GM23338 (cell line): ENCODE measurements around the gene PCOLCE2. TPM values are rescaled to one million over a fixed set of nuclear protein-coding genes. Genes with fewer than 3 reads are reported as not detected.

Experiments used
- ATAC-seq: fragments of 200-7000 bp; cut with Tn5 transposase; 3 replicates; pipeline ENCODE4 v1.9.1; 2020
- DNase-seq: peaks from one replicate; pipeline ENCODE4 v3.0.0-alpha.2; 2015; ENCODE audit warnings: low spot score
- H2AFZ ChIP-seq: fragments of 200-600 bp; sonication (generic); 2 replicates; pipeline ENCODE4 v1.8.0; 2016; ENCODE audit warnings: antibody characterized with exemption, mild to moderate bottlenecking, moderate library complexity
- H3F3A ChIP-seq: fragments of 200-600 bp; sonication (generic); replicated peaks from 2 replicates; pipeline ENCODE4 v1.8.0; 2017; ENCODE audit warnings: antibody characterized with exemption, mixed run types, low read depth
- H3K27ac ChIP-seq: fragments of 200-600 bp; sonication (generic); 2 replicates; pipeline ENCODE4 v1.6.1; 2016; ENCODE audit warnings: low read depth
- H3K27me3 ChIP-seq: fragments of 200-600 bp; sonication (generic); 2 replicates; pipeline ENCODE4 v1.8.0; 2016; ENCODE audit warnings: mild to moderate bottlenecking, mixed run types, moderate library complexity; ENCODE audit not compliant: insufficient read depth
- H3K36me3 ChIP-seq: fragments of 200-600 bp; sonication (generic); 2 replicates; pipeline ENCODE4 v1.8.0; 2016; ENCODE audit warnings: mild to moderate bottlenecking; ENCODE audit not compliant: insufficient read depth
- H3K4me1 ChIP-seq: fragments of 200-600 bp; sonication (generic); 2 replicates; pipeline ENCODE4 v1.8.0; 2016; ENCODE audit warnings: mild to moderate bottlenecking, moderate library complexity; ENCODE audit not compliant: insufficient read depth
- H3K4me2 ChIP-seq: fragments of 200-600 bp; sonication (generic); 2 replicates; pipeline ENCODE4 v1.7.1; 2017; ENCODE audit warnings: mixed run types
- H3K4me3 ChIP-seq: fragments of 200-600 bp; sonication (generic); 2 replicates; pipeline ENCODE4 v1.6.1; 2016; ENCODE audit warnings: mixed run types
- H3K79me2 ChIP-seq: fragments of 200-600 bp; sonication (generic); replicated peaks from 2 replicates; pipeline ENCODE4 v1.8.0; 2017; ENCODE audit warnings: mild to moderate bottlenecking; ENCODE audit not compliant: insufficient read depth
- H3K9me2 ChIP-seq: fragments of 200-600 bp; sonication (generic); 2 replicates; pipeline ENCODE4 v1.8.0; 2017; ENCODE audit not compliant: insufficient read depth
- H4K20me1 ChIP-seq: fragments of 200-600 bp; sonication (generic); replicated peaks from 2 replicates; pipeline ENCODE4 v1.8.0; 2017; ENCODE audit warnings: mild to moderate bottlenecking; ENCODE audit not compliant: insufficient read depth
- H3K27ac Mint-ChIP-seq: 2 replicates; pipeline ENCODE4 v1.8.0; 2020; ENCODE audit warnings: inconsistent platforms, mild to moderate bottlenecking, moderate library complexity, mixed read lengths
- H3K27me3 Mint-ChIP-seq: 3 replicates; pipeline ENCODE4 v1.8.0; 2022; ENCODE audit warnings: low read depth, mild to moderate bottlenecking, moderate library complexity, mixed read lengths, inconsistent platforms; ENCODE audit not compliant: insufficient read depth, poor library complexity
- H3K36me3 Mint-ChIP-seq: 3 replicates; pipeline ENCODE4 v1.8.0; 2021; ENCODE audit warnings: low read depth, mild to moderate bottlenecking, inconsistent platforms, moderate library complexity, mixed read lengths
- H3K4me1 Mint-ChIP-seq: 3 replicates; pipeline ENCODE4 v1.8.0; 2020; ENCODE audit warnings: mild to moderate bottlenecking, inconsistent platforms, mixed read lengths
- H3K4me3 Mint-ChIP-seq: 3 replicates; pipeline ENCODE4 v1.8.0; 2021; ENCODE audit warnings: moderate library complexity, mild to moderate bottlenecking, inconsistent platforms, mixed read lengths
- H3K9me3 Mint-ChIP-seq: 3 replicates; pipeline ENCODE4 v1.8.0; 2020; ENCODE audit warnings: moderate library complexity, mild to moderate bottlenecking, inconsistent platforms, mixed read lengths
- CTCF ChIP-seq, 2 experiments: fragments of 200-600 bp in 1 of 2; sonication (generic) in 1 of 2; conservative IDR thresholded peaks; 2 replicates each; pipeline versions ENCODE4 v1.5.1 to v1.6.1; 2016 to 2017; ENCODE audit warnings: antibody characterized with exemption in 2 of 2, low read depth in 2 of 2, mild to moderate bottlenecking in 2 of 2, moderate library complexity in 1 of 2
- STAT1 ChIP-seq: IDR thresholded peaks from one replicate; pipeline ENCODE4 v1.6.1; 2016; ENCODE audit warnings: antibody characterized with exemption; ENCODE audit not compliant: unreplicated experiment
- polyA plus RNA-seq: library from polyadenylated mRNA; unstranded; fragments of >200 nt; fragmentation: Nextera tagmentation; extraction: Ambion mirVana; gene quantifications from 2 replicates; pipeline ENCODE4 v1.2.1, GENCODE V29; 2016
- total RNA-seq: library from RNA; depleted of rRNA; stranded (reverse); fragments of >200 nt; shearing (Covaris generic); gene quantifications from 2 replicates; pipeline ENCODE4 v1.2.3, GENCODE V29; 2014
- TF ChIP-seq, protein P1 (sequence below): fragments of 250-450 bp; sonication (Bioruptor Pico); IDR thresholded peaks from 2 replicates; pipeline ENCODE4 v1.5.0; 2020; ENCODE audit warnings: mild to moderate bottlenecking, moderate library complexity

PCOLCE2 gene
- total and polyA plus RNA-seq, 2 experiments from 2014 or later = 17.7 to 22.6 TPM

GRCh38 chr3:142857056-142857455, 31.8 kb downstream of the PCOLCE2 start:
- no peaks in the 10 kb centered on the region for H3K9me2 ChIP-seq
- peaks cover 62% of the 10 kb centered on the region for H3K4me1 Mint-ChIP-seq
- no peak overlapping the region for H3K4me3 Mint-ChIP-seq

More at GRCh38 chr3:142857056-142857455, 31.8 kb downstream of the PCOLCE2 start:
- Histone ChIP-seq H3F3A (peaks cover 4% of the 10 kb centered on the region; the same call in 1 of the 2 replicates), H3K36me3 (0 out of 2 replicates have a peak, but pooled peaks cover 4% of the 10 kb centered on the region), H3K27me3 (no peaks in the 10 kb centered on the region), H3K27ac (no peak overlapping the region), H3K4me2 (no peak overlapping the region), H3K4me1 (peaks cover 30% of the 10 kb centered on the region), H4K20me1 (no peaks in the 10 kb centered on the region; the same call in 1 of the 2 replicates), H3K79me2 (no peaks in the 10 kb centered on the region), H2AFZ (no peak overlapping the region), H3K4me3 (no peak overlapping the region)
- Mint-ChIP-seq H3K27ac (no peak overlapping the region), H3K9me3 (no peaks in the 10 kb centered on the region), H3K36me3 (no peaks in the 10 kb centered on the region; the same call in 2 of the 3 replicates), H3K27me3 (peaks cover 10% of the 10 kb centered on the region)
- TF ChIP-seq, protein P1, sequence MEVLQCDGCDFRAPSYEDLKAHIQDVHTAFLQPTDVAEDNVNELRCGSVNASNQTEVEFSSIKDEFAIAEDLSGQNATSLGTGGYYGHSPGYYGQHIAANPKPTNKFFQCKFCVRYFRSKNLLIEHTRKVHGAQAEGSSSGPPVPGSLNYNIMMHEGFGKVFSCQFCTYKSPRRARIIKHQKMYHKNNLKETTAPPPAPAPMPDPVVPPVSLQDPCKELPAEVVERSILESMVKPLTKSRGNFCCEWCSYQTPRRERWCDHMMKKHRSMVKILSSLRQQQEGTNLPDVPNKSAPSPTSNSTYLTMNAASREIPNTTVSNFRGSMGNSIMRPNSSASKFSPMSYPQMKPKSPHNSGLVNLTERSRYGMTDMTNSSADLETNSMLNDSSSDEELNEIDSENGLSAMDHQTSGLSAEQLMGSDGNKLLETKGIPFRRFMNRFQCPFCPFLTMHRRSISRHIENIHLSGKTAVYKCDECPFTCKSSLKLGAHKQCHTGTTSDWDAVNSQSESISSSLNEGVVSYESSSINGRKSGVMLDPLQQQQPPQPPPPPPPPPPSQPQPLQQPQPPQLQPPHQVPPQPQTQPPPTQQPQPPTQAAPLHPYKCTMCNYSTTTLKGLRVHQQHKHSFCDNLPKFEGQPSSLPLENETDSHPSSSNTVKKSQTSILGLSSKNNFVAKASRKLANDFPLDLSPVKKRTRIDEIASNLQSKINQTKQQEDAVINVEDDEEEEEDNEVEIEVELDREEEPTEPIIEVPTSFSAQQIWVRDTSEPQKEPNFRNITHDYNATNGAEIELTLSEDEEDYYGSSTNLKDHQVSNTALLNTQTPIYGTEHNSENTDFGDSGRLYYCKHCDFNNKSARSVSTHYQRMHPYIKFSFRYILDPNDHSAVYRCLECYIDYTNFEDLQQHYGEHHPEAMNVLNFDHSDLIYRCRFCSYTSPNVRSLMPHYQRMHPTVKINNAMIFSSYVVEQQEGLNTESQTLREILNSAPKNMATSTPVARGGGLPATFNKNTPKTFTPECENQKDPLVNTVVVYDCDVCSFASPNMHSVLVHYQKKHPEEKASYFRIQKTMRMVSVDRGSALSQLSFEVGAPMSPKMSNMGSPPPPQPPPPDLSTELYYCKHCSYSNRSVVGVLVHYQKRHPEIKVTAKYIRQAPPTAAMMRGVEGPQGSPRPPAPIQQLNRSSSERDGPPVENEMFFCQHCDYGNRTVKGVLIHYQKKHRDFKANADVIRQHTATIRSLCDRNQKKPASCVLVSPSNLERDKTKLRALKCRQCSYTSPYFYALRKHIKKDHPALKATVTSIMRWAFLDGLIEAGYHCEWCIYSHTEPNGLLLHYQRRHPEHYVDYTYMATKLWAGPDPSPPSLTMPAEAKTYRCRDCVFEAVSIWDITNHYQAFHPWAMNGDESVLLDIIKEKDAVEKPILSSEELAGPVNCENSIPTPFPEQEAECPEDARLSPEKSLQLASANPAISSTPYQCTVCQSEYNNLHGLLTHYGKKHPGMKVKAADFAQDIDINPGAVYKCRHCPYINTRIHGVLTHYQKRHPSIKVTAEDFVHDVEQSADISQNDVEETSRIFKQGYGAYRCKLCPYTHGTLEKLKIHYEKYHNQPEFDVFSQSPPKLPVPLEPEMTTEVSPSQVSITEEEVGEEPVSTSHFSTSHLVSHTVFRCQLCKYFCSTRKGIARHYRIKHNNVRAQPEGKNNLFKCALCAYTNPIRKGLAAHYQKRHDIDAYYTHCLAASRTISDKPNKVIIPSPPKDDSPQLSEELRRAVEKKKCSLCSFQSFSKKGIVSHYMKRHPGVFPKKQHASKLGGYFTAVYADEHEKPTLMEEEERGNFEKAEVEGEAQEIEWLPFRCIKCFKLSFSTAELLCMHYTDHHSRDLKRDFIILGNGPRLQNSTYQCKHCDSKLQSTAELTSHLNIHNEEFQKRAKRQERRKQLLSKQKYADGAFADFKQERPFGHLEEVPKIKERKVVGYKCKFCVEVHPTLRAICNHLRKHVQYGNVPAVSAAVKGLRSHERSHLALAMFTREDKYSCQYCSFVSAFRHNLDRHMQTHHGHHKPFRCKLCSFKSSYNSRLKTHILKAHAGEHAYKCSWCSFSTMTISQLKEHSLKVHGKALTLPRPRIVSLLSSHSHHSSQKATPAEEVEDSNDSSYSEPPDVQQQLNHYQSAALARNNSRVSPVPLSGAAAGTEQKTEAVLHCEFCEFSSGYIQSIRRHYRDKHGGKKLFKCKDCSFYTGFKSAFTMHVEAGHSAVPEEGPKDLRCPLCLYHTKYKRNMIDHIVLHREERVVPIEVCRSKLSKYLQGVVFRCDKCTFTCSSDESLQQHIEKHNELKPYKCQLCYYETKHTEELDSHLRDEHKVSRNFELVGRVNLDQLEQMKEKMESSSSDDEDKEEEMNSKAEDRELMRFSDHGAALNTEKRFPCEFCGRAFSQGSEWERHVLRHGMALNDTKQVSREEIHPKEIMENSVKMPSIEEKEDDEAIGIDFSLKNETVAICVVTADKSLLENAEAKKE = 0 out of 2 replicates have a peak, but pooled peaks have one; percentile 28
- TF ChIP-seq CTCF (conservative IDR thresholded peaks at IDR 0.05; ENCODE audit: low read depth in 2 of 2) = peak; percentile 44 to 57
- TF ChIP-seq STAT1 = no peak
- peak; percentile 93 for ATAC-seq
- peak; percentile 79 for DNase-seq
